NCI-H2081 (cell line): ENCODE measurements around the gene NIPAL1.

ENCODE experiments used
- DNase-seq, 2 experiments: peaks; one replicate each; lab custom pipeline; 2025; lab: John Stamatoyannopoulos, UW

The NIPAL1 gene

DNA sequence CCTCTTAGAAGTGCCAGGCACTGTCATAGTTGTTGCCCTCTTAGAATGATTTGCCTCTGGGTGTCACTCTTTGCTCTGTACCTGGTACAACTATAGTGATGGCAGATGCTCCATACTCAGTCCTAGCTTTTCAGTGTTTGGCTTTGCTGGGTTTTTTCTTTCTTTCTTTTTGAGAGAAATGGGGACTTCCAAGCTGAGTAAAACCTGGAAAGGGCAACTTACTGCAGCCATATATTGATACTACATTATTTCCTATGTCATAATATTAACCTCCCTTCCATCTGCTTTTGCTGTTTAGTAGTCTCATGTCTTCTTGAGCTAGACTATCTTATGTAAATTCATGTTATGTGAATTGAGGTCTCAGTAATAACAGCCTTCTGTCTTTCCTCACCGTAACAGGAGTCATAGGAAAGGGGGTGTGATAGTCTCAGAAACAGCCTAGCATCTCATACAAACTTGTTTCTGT, 49.0 kb downstream of the NIPAL1 start:
- no peak for DNase-seq

DNA sequence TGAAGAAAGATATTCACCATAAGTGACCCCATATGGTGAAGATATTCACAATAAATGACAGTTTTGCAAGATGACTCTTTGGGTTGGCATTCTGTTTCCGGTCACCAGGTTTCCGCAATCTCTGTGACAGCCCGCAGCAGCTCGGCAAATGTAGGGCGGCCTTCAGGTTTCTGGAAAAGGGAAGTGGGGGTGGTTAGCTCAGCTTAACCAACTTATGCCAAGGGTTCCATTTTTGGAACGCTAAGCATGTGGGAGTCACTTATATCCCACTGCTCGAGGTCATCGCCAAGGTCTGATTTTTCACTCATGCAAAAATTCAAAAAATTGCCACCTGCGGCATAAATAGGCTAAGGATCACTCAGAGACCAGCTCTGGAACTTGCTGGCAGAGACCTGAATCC, 51.0 kb downstream of the NIPAL1 start:
- DNase-seq: no peak

DNA sequence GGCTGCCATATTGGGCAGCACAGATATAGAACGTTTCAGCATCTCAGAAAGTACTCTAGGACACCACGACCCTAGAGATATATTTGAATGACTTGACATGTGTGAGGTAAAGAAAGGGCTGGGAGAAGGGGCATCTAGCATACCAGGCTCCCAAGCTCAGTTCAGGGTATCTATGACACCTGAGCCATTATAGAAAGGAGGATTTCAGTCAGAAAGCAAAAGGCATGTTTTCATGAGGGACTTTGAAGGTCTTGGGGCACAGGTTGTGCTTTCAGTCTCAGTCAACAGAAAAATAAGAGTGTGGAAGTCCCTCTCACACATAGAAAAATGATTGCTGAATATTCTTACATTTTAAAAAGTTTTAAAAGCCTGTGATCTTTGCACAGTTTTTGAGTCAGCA, 51.6 kb downstream of the NIPAL1 start:
- DNase-seq: no peak

DNA sequence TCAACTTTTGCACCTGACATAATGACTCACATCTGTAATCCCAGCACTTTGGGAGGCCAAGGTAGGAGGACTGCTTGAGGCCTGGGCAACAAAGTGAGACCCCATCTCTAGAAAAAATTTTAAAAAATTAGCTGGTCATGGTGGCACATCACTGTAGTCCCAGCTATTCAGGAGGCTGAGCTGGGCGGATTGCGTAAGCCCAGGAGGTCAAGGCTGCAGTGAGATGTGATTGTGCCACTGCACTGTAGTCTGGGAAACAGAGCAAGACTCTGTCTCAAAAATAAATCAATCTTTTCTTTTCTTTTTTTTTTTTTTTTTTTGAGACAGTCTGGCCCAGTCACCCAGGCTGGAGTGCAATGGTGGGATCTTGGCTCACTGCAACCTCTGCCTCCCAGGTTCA, 52.5 kb downstream of the NIPAL1 start:
- no peak for DNase-seq

DNA sequence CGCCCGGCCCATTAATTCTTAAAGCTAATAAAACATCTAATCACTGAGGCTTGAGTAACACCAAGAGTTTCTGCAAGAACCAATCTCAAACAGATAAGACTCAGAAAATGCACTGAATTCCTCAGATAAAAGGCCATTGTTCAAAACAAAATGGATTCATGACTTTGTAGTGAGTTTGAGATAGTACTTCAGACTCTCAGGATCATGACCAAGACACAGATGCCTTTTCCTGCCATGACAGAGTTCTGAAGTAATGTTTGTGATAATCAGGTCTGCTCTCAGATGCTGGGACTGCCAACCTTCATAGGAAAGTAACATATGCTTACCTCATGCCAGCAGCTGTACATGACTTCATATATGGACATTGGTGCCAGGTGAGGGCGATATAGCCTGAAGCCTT, 54.6 kb downstream of the NIPAL1 start:
- DNase-seq: no peak

DNA sequence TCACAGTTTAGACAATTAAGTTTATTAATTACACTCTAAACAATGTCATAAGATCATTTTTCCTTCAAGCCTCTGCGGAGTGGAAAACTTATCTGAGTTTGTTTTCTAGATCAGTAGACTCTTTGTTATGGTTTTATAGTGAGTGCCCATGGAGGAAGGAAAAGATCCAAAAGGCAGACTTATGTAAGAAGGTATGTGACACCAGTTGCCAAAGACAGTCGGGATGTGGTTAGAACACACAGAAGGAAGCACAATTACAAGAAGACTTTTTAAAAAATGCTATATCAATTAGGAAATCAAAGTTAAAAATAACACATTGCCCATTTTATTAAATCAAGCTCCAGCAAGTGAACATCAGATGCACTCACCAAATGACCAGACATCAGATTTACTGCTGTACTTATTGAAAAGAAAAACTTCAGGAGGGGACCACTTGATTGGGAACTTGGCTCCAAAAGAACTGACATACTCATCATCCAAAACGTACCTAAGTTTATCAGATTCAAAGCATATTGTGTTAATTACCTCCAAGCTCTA, 57.1 kb downstream of the NIPAL1 start:
- no peak for DNase-seq

DNA sequence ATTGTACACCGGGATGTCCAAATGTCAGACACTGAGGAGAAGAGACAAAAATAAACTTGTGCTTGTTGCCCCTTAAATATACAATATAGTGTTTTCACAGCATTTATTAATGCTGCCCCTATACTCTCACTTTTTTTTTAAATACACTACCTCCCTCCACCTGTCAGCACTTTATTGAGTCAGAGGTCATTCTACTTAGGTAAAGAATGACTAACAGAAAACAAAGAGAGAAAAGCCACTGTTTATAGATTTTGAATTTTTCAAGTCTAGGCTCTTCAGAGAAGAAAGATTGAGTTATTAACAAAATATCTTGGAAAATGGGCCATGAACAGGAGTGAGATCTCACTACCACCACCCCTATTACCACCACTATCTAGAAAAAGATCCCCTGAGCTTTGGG, 58.1 kb downstream of the NIPAL1 start:
- no peak for DNase-seq

DNA sequence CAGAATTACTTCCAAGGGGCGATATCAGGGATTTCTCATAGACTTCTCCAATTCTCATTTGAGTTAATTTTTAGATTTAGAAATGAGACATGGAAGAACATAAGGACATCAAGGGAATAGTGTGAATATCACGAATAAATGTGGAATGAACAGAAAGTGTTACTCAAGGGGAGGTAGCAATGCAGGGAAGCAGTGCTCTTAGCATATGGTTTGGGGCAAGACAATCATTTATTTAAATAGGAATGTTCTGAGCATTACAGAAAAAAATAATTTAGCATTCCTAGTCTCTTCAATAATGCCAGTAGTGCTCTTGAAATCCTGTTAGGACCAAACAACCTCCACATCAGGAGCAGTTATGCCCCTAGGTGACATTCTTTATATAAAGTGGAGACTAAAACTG, 61.9 kb downstream of the NIPAL1 start:
- DNase-seq: no peak

DNA sequence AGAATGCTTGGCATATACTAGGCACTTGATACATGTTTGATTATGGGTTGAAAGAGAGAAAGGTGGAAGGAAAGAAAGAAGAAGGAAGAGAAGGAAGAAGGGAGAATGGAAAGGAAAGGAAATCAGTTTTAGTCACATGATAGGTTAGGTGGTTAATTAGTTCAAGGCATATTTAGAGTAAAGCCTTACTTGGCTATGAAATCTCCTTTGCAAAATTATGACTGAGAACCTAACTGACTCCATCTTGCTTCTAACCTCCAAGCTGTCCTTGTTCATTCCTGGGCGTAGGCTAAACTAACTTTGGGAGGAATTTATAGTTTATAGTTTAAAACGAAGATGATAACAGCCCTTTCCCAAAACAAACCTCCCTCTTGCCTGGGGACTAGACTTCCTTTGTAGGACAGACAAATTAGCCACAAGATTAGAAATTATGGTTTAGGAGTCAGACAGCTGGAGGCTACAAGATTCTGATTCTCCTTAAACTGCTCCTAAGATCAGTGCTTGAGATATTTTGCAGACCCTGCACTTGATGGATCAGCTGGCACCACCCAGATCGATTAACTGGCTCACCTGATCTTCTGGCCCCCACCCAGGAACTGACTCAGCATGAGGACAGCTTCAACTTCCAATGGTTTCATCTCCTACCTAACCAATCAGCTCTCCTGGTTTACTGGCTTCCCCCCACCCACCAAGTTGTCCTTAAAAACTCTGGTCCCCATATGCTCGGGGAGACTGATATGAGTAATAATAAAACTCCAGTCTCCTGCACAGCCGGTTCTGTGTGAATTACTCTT, 62.5 kb downstream of the NIPAL1 start:
- no peak for DNase-seq

DNA sequence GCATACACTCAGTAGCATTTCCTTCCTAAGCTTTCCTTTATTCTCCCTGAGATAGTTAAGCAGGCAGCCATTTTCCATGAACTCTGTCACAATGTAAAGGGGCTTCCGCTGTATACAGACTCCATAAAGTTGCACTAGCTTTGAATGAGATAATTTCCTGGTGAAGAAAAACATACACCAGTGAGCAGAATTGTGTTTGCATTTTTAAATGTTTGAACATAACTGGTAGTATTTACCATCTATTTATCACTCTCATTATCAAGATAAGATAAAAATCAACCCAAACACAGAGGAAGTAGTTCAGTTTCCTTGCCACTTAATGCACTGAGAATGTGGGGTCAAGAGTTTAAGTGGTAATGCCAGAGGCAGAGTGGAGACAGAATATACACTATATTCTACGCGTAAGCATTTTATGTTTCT, 63.4 kb downstream of the NIPAL1 start:
- DNase-seq: no peak

DNA sequence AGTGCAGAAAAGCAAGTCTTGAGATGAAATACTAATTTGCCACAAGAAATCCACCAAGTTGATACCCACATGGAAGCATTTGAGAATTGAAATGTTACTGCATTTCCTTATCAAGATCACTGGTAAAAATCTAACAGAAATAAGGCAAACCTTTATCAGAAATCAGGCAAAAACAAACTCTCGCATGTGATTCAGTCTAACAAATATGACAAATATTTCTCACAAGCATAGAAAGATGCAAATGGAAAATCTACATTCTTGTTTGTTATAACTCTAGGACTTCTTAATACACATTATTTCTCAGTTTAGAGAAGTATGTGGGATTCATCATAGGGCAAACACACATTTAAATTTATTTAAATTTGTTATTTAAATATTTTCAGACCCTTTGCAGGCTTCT, 64.6 kb downstream of the NIPAL1 start:
- no peak for DNase-seq

DNA sequence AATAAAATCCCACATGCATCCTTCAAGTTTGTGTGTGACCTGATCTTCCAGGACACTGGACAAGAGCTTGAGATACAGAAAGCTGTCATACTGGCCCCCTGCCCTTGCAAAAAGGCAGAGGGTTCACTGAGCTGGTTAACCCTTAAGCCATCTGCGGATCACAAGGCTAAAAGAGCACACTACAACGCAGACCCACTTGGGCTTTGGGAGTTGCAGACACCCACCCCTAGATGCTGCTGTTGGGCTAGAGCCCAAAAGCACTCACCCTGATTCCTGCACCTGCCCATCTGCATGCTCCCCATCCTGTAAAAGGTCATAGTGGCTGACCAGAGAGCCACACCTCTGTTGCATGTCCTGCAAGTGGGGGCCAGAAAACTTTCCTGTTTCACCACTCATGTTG, 66.4 kb downstream of the NIPAL1 start:
- DNase-seq: no peak

DNA sequence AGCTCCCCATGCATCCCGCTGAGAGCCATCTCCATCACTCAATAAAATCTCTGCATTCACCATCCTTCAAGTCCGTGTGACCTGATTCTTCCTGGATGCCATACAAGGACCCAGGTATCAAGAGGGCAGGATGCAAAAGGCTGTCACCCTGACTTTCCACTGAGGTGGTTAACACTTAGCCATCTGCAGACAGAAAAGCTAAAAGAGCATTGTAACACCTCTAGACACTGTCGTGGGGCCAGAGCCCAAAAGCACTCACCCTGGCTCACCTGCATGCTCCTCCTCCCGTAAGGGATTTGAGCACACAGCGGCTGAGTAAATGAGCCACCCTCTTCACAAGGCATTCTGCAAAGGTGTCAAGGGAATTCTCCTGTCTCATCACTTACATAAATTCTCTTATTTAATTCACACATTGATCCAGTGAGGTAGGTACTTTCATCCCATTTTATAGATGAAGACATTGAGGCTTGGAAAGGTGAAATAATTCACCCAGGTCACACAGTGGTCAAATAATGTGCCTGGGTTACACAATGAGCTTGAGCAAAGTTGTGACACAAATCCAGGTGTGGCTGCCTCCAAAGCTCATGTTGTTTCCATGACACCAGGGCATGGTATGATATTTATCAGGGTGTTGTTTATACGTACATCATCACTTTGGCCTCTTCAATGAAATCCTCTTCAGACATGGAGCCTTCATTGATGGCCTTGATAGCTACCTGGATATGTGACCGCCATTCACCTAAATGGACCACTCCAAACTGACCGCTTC, 69.4 kb downstream of the NIPAL1 start:
- no peak for DNase-seq
